Measurements from ENCODE around the gene ARIH2.
"Not testable (repeated sequence)": the region's sequence is repeated elsewhere in the genome, so short reads cannot be mapped to it uniquely, and the experiment has no call there.

The ARIH2 gene

GRCh38 chr3:48997714-48998637 lies 79.3 kb downstream of the ARIH2 start:
- Mint-ChIP-seq H3K4me1 (ENCODE audit: low read depth) (peaks cover 11% of the 10 kb centered on the region), H3K27me3 (no peaks in the 10 kb centered on the region), H3K27ac (no peak overlapping the region)

GRCh38 chr3:48999085-48999858 lies 80.6 kb downstream of the ARIH2 start:
- Mint-ChIP-seq H3K27me3 (no peaks in the 10 kb centered on the region), H3K4me1 (ENCODE audit: low read depth) (peaks cover 6% of the 10 kb centered on the region), H3K9me3 (ENCODE audit: low read depth) (no peaks in the 10 kb centered on the region), H3K36me3 (no peaks in the 10 kb centered on the region), H3K27ac (no peak overlapping the region), H3K4me3 (no peak overlapping the region)

More at GRCh38 chr3:48997714-48998637, 79.3 kb downstream of the ARIH2 start:
- Mint-ChIP-seq H3K4me3 (no peak overlapping the region), H3K9me3 (ENCODE audit: low read depth) (no peaks in the 10 kb centered on the region), H3K36me3 (no peaks in the 10 kb centered on the region)

- Mint-ChIP-seq H3K4me1 (ENCODE audit: low read depth) (peaks cover under 1% of the 10 kb centered on the region), H3K9me3 (ENCODE audit: low read depth) (no peaks in the 10 kb centered on the region), H3K27me3 (no peaks in the 10 kb centered on the region), H3K27ac (peak overlapping the region; percentile 18), H3K36me3 (no peaks in the 10 kb centered on the region), H3K4me3 (no peak overlapping the region)
Observed at GRCh38 chr3:49001155-49001554, 82.5 kb downstream of the ARIH2 start.

- H3K4me3 Mint-ChIP-seq: no peak overlapping the region
- H3K27ac Mint-ChIP-seq: no peak overlapping the region
- peaks cover 21% of the 10 kb centered on the region for H3K4me1 Mint-ChIP-seq (ENCODE audit: low read depth)
- no peaks in the 10 kb centered on the region for H3K9me3 Mint-ChIP-seq (ENCODE audit: low read depth)
- no peaks in the 10 kb centered on the region for H3K27me3 Mint-ChIP-seq
- no peaks in the 10 kb centered on the region for H3K36me3 Mint-ChIP-seq
Observed at GRCh38 chr3:49004352-49005302, 86.0 kb downstream of the ARIH2 start.

- Mint-ChIP-seq H3K9me3 (ENCODE audit: low read depth) (no peaks in the 10 kb centered on the region), H3K27me3 (no peaks in the 10 kb centered on the region), H3K27ac (no peak overlapping the region), H3K4me3 (no peak overlapping the region), H3K36me3 (no peaks in the 10 kb centered on the region), H3K4me1 (ENCODE audit: low read depth) (peaks cover 21% of the 10 kb centered on the region)
Observed at GRCh38 chr3:49005303-49005680, 86.7 kb downstream of the ARIH2 start.

GRCh38 chr3:49005998-49006397 lies 87.4 kb downstream of the ARIH2 start:
- Mint-ChIP-seq H3K9me3 (ENCODE audit: low read depth) (no peaks in the 10 kb centered on the region), H3K4me3 (peak overlapping the region; percentile 99), H3K36me3 (no peaks in the 10 kb centered on the region), H3K27me3 (no peaks in the 10 kb centered on the region), H3K27ac (no peak overlapping the region), H3K4me1 (ENCODE audit: low read depth) (peaks cover 21% of the 10 kb centered on the region)

- no peaks in the 10 kb centered on the region for H3K9me3 Mint-ChIP-seq (ENCODE audit: low read depth)
- H3K4me3 Mint-ChIP-seq: peak overlapping the region; percentile 99
- no peaks in the 10 kb centered on the region for H3K36me3 Mint-ChIP-seq
- peak overlapping the region; percentile 100 for H3K27ac Mint-ChIP-seq
- no peaks in the 10 kb centered on the region for H3K27me3 Mint-ChIP-seq
- peaks cover 23% of the 10 kb centered on the region for H3K4me1 Mint-ChIP-seq (ENCODE audit: low read depth)
Observed at GRCh38 chr3:49006408-49007067, 87.9 kb downstream of the ARIH2 start.

- H3K9me3 Mint-ChIP-seq (ENCODE audit: low read depth): no peaks in the 10 kb centered on the region
- H3K4me1 Mint-ChIP-seq (ENCODE audit: low read depth): peaks cover 28% of the 10 kb centered on the region
- H3K27ac Mint-ChIP-seq: peak within 1 kb of the TSS; percentile 100
- H3K36me3 Mint-ChIP-seq: no peaks in the 10 kb centered on the region
- peak within 1 kb of the TSS; percentile 99 for H3K4me3 Mint-ChIP-seq
- H3K27me3 Mint-ChIP-seq: no peaks in the 10 kb centered on the region
Observed at GRCh38 chr3:49007068-49007770, 88.6 kb downstream of the ARIH2 start, which contains the start of gene WDR6. WDR6 (plus strand) TSS chr3:49007391; CDS start chr3:49007432, 41 bp downstream.

- Mint-ChIP-seq H3K4me3 (peak overlapping the region; percentile 99), H3K9me3 (ENCODE audit: low read depth) (no peaks in the 10 kb centered on the region), H3K4me1 (ENCODE audit: low read depth) (peaks cover 29% of the 10 kb centered on the region), H3K36me3 (no peaks in the 10 kb centered on the region), H3K27me3 (no peaks in the 10 kb centered on the region), H3K27ac (peak overlapping the region; percentile 100)
Observed at GRCh38 chr3:49007771-49008528, 89.3 kb downstream of the ARIH2 start.

GRCh38 chr3:49008627-49009026 lies 90.0 kb downstream of the ARIH2 start:
- H3K4me3 Mint-ChIP-seq: peak overlapping the region; percentile 99
- not testable (repeated sequence) for H3K9me3 Mint-ChIP-seq (ENCODE audit: low read depth); H3K27me3 Mint-ChIP-seq; H3K36me3 Mint-ChIP-seq
- H3K4me1 Mint-ChIP-seq (ENCODE audit: low read depth): peaks cover 29% of the 10 kb centered on the region
- H3K27ac Mint-ChIP-seq: peak overlapping the region; percentile 100

GRCh38 chr3:49009396-49009795 lies 90.8 kb downstream of the ARIH2 start:
- Mint-ChIP-seq H3K4me1 (ENCODE audit: low read depth) (peaks cover 29% of the 10 kb centered on the region), H3K36me3 (no peaks in the 10 kb centered on the region), H3K9me3 (ENCODE audit: low read depth) (no peaks in the 10 kb centered on the region), H3K27ac (no peak overlapping the region), H3K27me3 (no peaks in the 10 kb centered on the region), H3K4me3 (peak overlapping the region; percentile 99)

- Mint-ChIP-seq H3K4me1 (ENCODE audit: low read depth) (peaks cover 28% of the 10 kb centered on the region), H3K27me3 (no peaks in the 10 kb centered on the region), H3K36me3 (no peaks in the 10 kb centered on the region), H3K9me3 (ENCODE audit: low read depth) (no peaks in the 10 kb centered on the region), H3K27ac (no peak overlapping the region), H3K4me3 (no peak overlapping the region)
Observed at GRCh38 chr3:49012441-49013017, 93.9 kb downstream of the ARIH2 start.

Measured in activated naive CD8-positive, alpha-beta T cell (primary cell).